IMR-90 (cell line): ENCODE results near the gene EPHA2. TPM values are rescaled to one million over a fixed set of nuclear protein-coding genes. Genes with fewer than 3 reads are reported as not detected.
A peak's percentile ranks its signal among the peaks of the same experiment; 100 is the strongest.

Experiments
- ATAC-seq: fragments of 200-7000 bp; cut with Tn5 transposase; 2 replicates; pipeline ENCODE4 v1.9.1; 2020; ENCODE audit warnings: low read depth, mild to moderate bottlenecking, moderate library complexity
- BruUV-seq: library from RNA; stranded (reverse); fragments of 400-500 nt; replicated peaks from 2 replicates; lab custom pipeline; 2021; lab: Mats Ljungman, UMichigan
- CTCF ChIA-PET: fragments of 300-600 bp; formaldehyde crosslinking; extraction: SDS; loops from one replicate; lab custom pipeline; 2021; ENCODE audit warnings: antibody characterized with exemption; lab: Yijun Ruan, JAX
- POLR2A ChIA-PET: fragments of 300-600 bp; sonication (Branson Sonifier 250); formaldehyde crosslinking; loops from one replicate; lab custom pipeline; 2022; ENCODE audit warnings: antibody characterized with exemption; ENCODE audit not compliant: unreplicated experiment; lab: Charles Lee
- DNase-seq: peaks from one replicate; pipeline ENCODE4 v3.0.0; 2013
- H2AFZ ChIP-seq: replicated peaks from 2 replicates; pipeline ENCODE3; 2013; ENCODE audit warnings: low read length, mild to moderate bottlenecking; ENCODE audit not compliant: poor library complexity
- H2AK5ac ChIP-seq: 2 replicates; pipeline ENCODE4 v1.6.1; 2013; ENCODE audit warnings: low read depth, low read length, inconsistent platforms
- H2AK9ac ChIP-seq: replicated peaks from 2 replicates; pipeline ENCODE3; 2013; ENCODE audit warnings: mild to moderate bottlenecking, low read depth, low read length, moderate library complexity; ENCODE audit not compliant: poor library complexity
- H2BK120ac ChIP-seq: 2 replicates; pipeline ENCODE4 v1.6.1; 2013; ENCODE audit warnings: low read depth, low read length, inconsistent platforms
- H2BK15ac ChIP-seq: 3 replicates; pipeline ENCODE4 v1.6.1; 2013; ENCODE audit warnings: low read depth, low read length, inconsistent platforms
- H2BK20ac ChIP-seq: 2 replicates; pipeline ENCODE4 v1.6.1; 2013; ENCODE audit warnings: low read depth, mild to moderate bottlenecking, inconsistent platforms, low read length, moderate library complexity
- H2BK5ac ChIP-seq: 2 replicates; pipeline ENCODE4 v1.6.1; 2013; ENCODE audit warnings: mild to moderate bottlenecking, low read depth, low read length, inconsistent platforms; ENCODE audit not compliant: poor library complexity, severe bottlenecking
- H3K14ac ChIP-seq: replicated peaks from 2 replicates; pipeline ENCODE4 v1.6.1; 2013; ENCODE audit warnings: low read depth, low read length, inconsistent platforms
- H3K18ac ChIP-seq: 2 replicates; pipeline ENCODE4 v1.6.1; 2013; ENCODE audit warnings: low read depth, low read length, control low read depth
- H3K23ac ChIP-seq: 2 replicates; pipeline ENCODE4 v1.6.1; 2013; ENCODE audit warnings: low read depth, low read length, inconsistent platforms
- H3K27ac ChIP-seq: 2 replicates; pipeline ENCODE4 v1.5.1; 2013; ENCODE audit warnings: mild to moderate bottlenecking, control low read depth, low read length; ENCODE audit not compliant: insufficient read depth
- H3K27me3 ChIP-seq: 2 replicates; pipeline ENCODE4 v1.6.1; 2013; ENCODE audit warnings: low read length; ENCODE audit not compliant: control insufficient read depth, insufficient read depth
- H3K36me3 ChIP-seq: 2 replicates; pipeline ENCODE4 v1.6.1; 2013; ENCODE audit warnings: low read length, mixed read lengths; ENCODE audit not compliant: control insufficient read depth, insufficient read depth
- H3K4ac ChIP-seq: 2 replicates; pipeline ENCODE4 v1.6.1; 2013; ENCODE audit warnings: low read depth, low read length, inconsistent platforms
- H3K4me1 ChIP-seq: 2 replicates; pipeline ENCODE4 v1.6.1; 2013; ENCODE audit warnings: low read length, mixed read lengths; ENCODE audit not compliant: control insufficient read depth, insufficient read depth
- H3K4me2 ChIP-seq: 2 replicates; pipeline ENCODE4 v1.6.1; 2013; ENCODE audit warnings: low read depth, mild to moderate bottlenecking, control low read depth, low read length, moderate library complexity
- H3K4me3 ChIP-seq: 2 replicates; pipeline ENCODE4 v1.5.1; 2013; ENCODE audit warnings: low read depth, mild to moderate bottlenecking, control low read depth, low read length, moderate library complexity; ENCODE audit not compliant: insufficient read depth
- H3K56ac ChIP-seq: 2 replicates; pipeline ENCODE4 v1.6.1; 2013; ENCODE audit warnings: low read length, inconsistent platforms; ENCODE audit not compliant: insufficient read depth; ENCODE audit errors: extremely low read depth
- H3K79me1 ChIP-seq, 2 experiments: 2 replicates each; pipeline ENCODE4 v1.6.1; 2013; ENCODE audit warnings: low read length in 2 of 2, inconsistent platforms in 1 of 2, low read depth in 1 of 2
- H3K9ac ChIP-seq: 2 replicates; pipeline ENCODE4 v1.6.1; 2013; ENCODE audit warnings: low read depth, low read length, control low read depth
- H3K9me1 ChIP-seq: 2 replicates; pipeline ENCODE4 v1.6.1; 2013; ENCODE audit warnings: low read length, inconsistent platforms; ENCODE audit not compliant: insufficient read depth
- H3K9me3 ChIP-seq: 2 replicates; pipeline ENCODE4 v1.6.1; 2013; ENCODE audit warnings: low read length; ENCODE audit not compliant: control insufficient read depth, insufficient read depth
- H4K20me1 ChIP-seq: 2 replicates; pipeline ENCODE4 v1.6.1; 2013; ENCODE audit warnings: low read length, inconsistent platforms; ENCODE audit not compliant: insufficient read depth
- H4K5ac ChIP-seq: 2 replicates; pipeline ENCODE4 v1.6.1; 2013; ENCODE audit warnings: mild to moderate bottlenecking, low read depth, low read length, control low read depth
- H4K8ac ChIP-seq, 2 experiments: 2 replicates each; pipeline ENCODE4 v1.6.1; 2013; ENCODE audit warnings: low read depth in 2 of 2, low read length in 2 of 2, control low read depth in 1 of 2, inconsistent platforms in 1 of 2
- H4K91ac ChIP-seq: 2 replicates; pipeline ENCODE4 v1.6.1; 2013; ENCODE audit warnings: low read depth, low read length, inconsistent platforms; ENCODE audit not compliant: insufficient read depth
- MAZ ChIP-seq: IDR thresholded peaks from 2 replicates; pipeline ENCODE4 v1.6.1; 2012; ENCODE audit warnings: low read depth, mild to moderate bottlenecking, low read length, improper control_type of control experiment, moderate library complexity, borderline replicate concordance
- SMC3 ChIP-seq: fragments of 150-350 bp; IDR thresholded peaks from 2 replicates; pipeline ENCODE4 v1.6.1; 2016; ENCODE audit warnings: low read depth, mild to moderate bottlenecking, antibody characterized with exemption, low read length, moderate library complexity
- WGBS, 2 experiments: methylation state at CpG; one replicate each; pipeline versions ENCODE4 v1.1.5 to v1.1.7; 2013; ENCODE audit warnings: missing lambda C conversion rate in 2 of 2; ENCODE audit not compliant: insufficient read length in 1 of 2; ENCODE audit errors: extremely low coverage in 2 of 2; 5-methylcytosine and 5-hydroxymethylcytosine counted together
- dilution Hi-C: fragments of 300-500 bp; cut with HindIII; formaldehyde crosslinking; loops from one replicate; pipeline ENCODE4 v1.14.3; 2018; ENCODE audit warnings: low sequenced_read_pairs; ENCODE audit not compliant: unreplicated experiment
- in situ Hi-C: fragments of 300-500 bp; cut with MboI; formaldehyde crosslinking; loops from 3 replicates; pipeline ENCODE4 v1.14.3; 2019; ENCODE audit warnings: low sequenced_read_pairs, inconsistent platforms, mixed read lengths
- intact Hi-C: fragments of 100-400 bp; cut with micrococcal nuclease; formaldehyde crosslinking; loops from 2 replicates; pipeline ENCODE4 v1.10.0; 2022
- polyA plus RNA-seq, 3 experiments: library from polyadenylated mRNA; depleted of rRNA; stranded (reverse); fragments of >200 nt; gene quantifications; 2 replicates each; pipeline ENCODE4 v1.2.3, GENCODE V29; 2012; ENCODE audit warnings: low replicate concordance in 1 of 3
- total RNA-seq: library from RNA; depleted of rRNA; stranded (reverse); fragments of >200 nt; gene quantifications from 2 replicates; pipeline ENCODE4 v1.2.3, GENCODE V29; 2012

EPHA2 gene
- total and polyA plus RNA-seq, 2 of the 4 experiments (the other 2 are of a cell fraction), result 24.0 to 72.6 TPM

- ChIA-PET POLR2A (interaction anchor here (0.6 kb wide), 1 partner anchor 8 kb away, joined by 4 read pairs; no protein-coding TSS in a partner anchor), CTCF (interaction anchor here (1.4 kb wide), 1 partner anchor 29 kb away, joined by 3 read pairs; no protein-coding TSS in a partner anchor)
- Histone ChIP-seq H4K91ac (peak overlapping the region; percentile 43), H3K4me1 (peaks cover 18% of the 10 kb centered on the region), H2AFZ (peak overlapping the region; percentile 78), H2AK9ac (peak overlapping the region; percentile 88), H3K79me1 (no peaks in the 10 kb centered on the region; a peak in 1 of 4 replicates), H3K27me3 (no peaks in the 10 kb centered on the region), H2BK120ac (peak overlapping the region; percentile 54), H3K27ac (no peak overlapping the region), H3K18ac (peak overlapping the region; percentile 14; the same call in 1 of the 2 replicates), H3K4ac (peak overlapping the region; percentile 83), H2AK5ac (peak overlapping the region; percentile 76), H3K14ac (peak overlapping the region; percentile 89), H2BK15ac (no peak overlapping the region; the same call in 1 of the 3 replicates), H3K56ac (no peak overlapping the region), H2BK5ac (no peak overlapping the region), H3K9ac (no peak overlapping the region), H3K9me1 (no peaks in the 10 kb centered on the region), H3K9me3 (peaks cover 3% of the 10 kb centered on the region), H3K4me2 (no peak overlapping the region), H4K20me1 (no peaks in the 10 kb centered on the region), H3K36me3 (no peaks in the 10 kb centered on the region), H3K4me3 (no peak overlapping the region), H4K8ac (peak overlapping the region; percentile 53 to 72; a peak in 3 of 4 replicates), H2BK20ac (peak overlapping the region; percentile 66), H4K5ac (peak overlapping the region; percentile 32; the same call in 1 of the 2 replicates), H3K23ac (no peak overlapping the region)
- dilution Hi-C loops (no loop called here), intact Hi-C loops (no loop called here), in situ Hi-C loops (no loop called here)
- peak; percentile 59 for ATAC-seq
- TF ChIP-seq MAZ (peak; percentile 85; the same call in 1 of the 2 replicates), SMC3 (no peak)
- no TSS peak for BruUV-seq
- WGBS, 2 experiments, result 76% methylated on average over 4 of the region's 14 CpGs; no CpG with 5 or more reads in 1 of the 2 experiments
- DNase-seq, result no peak
These were observed 43.0 kb downstream of the EPHA2 start for GRCh38 chr1:16112596-16113555.
